Gastrocnemius medialis (tissue), 4 donors: Measurements from ENCODE around the gene ANTXR1. TPM values are rescaled to one million over a fixed set of nuclear protein-coding genes. Genes with fewer than 3 reads are reported as not detected.

ENCODE experiments used
- ATAC-seq, 2 donors: fragments of 150-250 bp; one replicate each; pipeline ENCODE4 v1.9.1; 2016
- DNase-seq, 2 donors: peaks; one replicate each; pipeline ENCODE4 v3.0.0-alpha.2; 2019
- H3K27ac ChIP-seq, 4 donors: fragments of 200-600 bp; sonication (generic); 1 replicate in 1 of 4; 2 replicates in 3 of 4; pipeline ENCODE4 v1.5.1; 2016 to 2018; ENCODE audit warnings: mild to moderate bottlenecking in 2 of 4, moderate library complexity in 1 of 4
- H3K27me3 ChIP-seq, 3 donors: fragments of 200-600 bp; sonication (generic) in 2 of 3; 1 replicate in 1 of 3; 2 replicates in 2 of 3; pipeline versions ENCODE4 v1.5.1 to v1.6.0; 2016 to 2019; ENCODE audit warnings: mild to moderate bottlenecking in 1 of 3, moderate library complexity in 1 of 3
- H3K36me3 ChIP-seq, 2 donors: fragments of 200-600 bp; sonication (generic) in 1 of 2; one replicate each; pipeline ENCODE4 v1.5.1; 2017 to 2018
- H3K4me1 ChIP-seq, 2 donors: fragments of 200-600 bp; sonication (generic) in 1 of 2; one replicate each; pipeline ENCODE4 v1.5.1; 2016 to 2017; ENCODE audit warnings: mild to moderate bottlenecking in 2 of 2
- H3K4me3 ChIP-seq, 4 donors: fragments of 200-600 bp; sonication (generic) in 3 of 4; 1 replicate in 1 of 4; 2 replicates in 3 of 4; pipeline ENCODE4 v1.5.1; 2016 to 2019; ENCODE audit warnings: mild to moderate bottlenecking in 2 of 4
- H3K9me3 ChIP-seq, 3 donors: fragments of 200-600 bp; sonication (generic) in 2 of 3; 1 replicate in 1 of 3; 2 replicates in 2 of 3; pipeline ENCODE4 v1.5.1; 2016 to 2019
- CTCF ChIP-seq, 5 experiments: fragments of 450-650 bp in 3 of 5; fragments of 200-600 bp in 2 of 5; sonication (generic) in 2 of 5; IDR thresholded peaks in 4 of 5; conservative IDR thresholded peaks in 1 of 5; 1 replicate in 4 of 5; 2 replicates in 1 of 5; pipeline ENCODE4 v1.5.1; 2016 to 2019; ENCODE audit warnings: antibody characterized with exemption in 5 of 5, mild to moderate bottlenecking in 3 of 5, moderate library complexity in 3 of 5
- POLR2A ChIP-seq, 2 donors: fragments of 450-650 bp; IDR thresholded peaks; one replicate each; pipeline ENCODE4 v1.6.1; 2017; ENCODE audit warnings: antibody characterized with exemption in 2 of 2, mild to moderate bottlenecking in 2 of 2, moderate library complexity in 2 of 2
- in situ Hi-C, 4 donors: fragments of 200-750 bp; cut with MboI; loops; one replicate each; pipeline versions ENCODE4 v1.15.0 to v1.8.0; 2017; ENCODE audit warnings: low sequenced_read_pairs in 4 of 4
- intact Hi-C: fragments of 100-400 bp; cut with DNase I; formaldehyde crosslinking; loops from one replicate; pipeline ENCODE4 v1.15.1; 2023; ENCODE audit warnings: low total_unique reads
- microRNA-seq, 2 donors: library from miRNA; unstranded; fragments of <30 nt; microRNA quantifications; one replicate each; pipeline ENCODE4, GENCODE V29; 2016; ENCODE audit warnings: borderline replicate concordance in 2 of 2
- total RNA-seq, 4 donors: library from RNA; depleted of rRNA; stranded (reverse); fragments of >200 nt; gene quantifications; one replicate each; pipeline versions ENCODE4 v1.1.0 to v1.2.3, GENCODE V29; 2016

Gene ANTXR1
- total RNA-seq, 4 donors from 2014 or later: 8.0 to 13.6 (median 9.7) TPM

DNA sequence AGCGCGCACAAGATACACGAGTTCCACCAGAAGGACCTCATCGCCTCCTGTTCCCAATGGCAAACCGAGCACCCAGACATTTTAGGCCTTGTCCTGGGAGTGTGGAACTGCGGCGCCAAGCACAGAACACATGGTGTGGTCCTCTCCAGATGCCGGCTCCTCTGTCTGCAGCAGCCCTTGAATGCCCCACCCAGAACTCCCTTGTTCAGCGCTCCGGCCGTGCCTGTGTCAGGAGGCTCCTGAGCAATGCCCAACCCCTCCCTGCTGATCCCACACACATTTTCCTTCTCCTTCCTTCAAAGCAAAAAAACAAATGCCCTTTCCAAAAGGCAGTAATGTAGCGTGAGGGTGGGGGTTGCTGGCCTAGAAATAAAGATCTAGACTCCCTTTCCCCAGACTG lies 284.2 kb downstream of the ANTXR1 start:
- no peaks in the 10 kb centered on the region for H3K27me3 ChIP-seq
- no peaks in the 10 kb centered on the region for H3K36me3 ChIP-seq
- TF ChIP-seq POLR2A (IDR thresholded peaks at IDR 0.05) (no peak), CTCF (IDR thresholded peaks at IDR 0.05 in 4 of 5, conservative IDR thresholded peaks at IDR 0.05 in 1 of 5) (no peak)
- H3K27ac ChIP-seq: no peak overlapping the region
- DNase-seq (no peak), ATAC-seq (no peak)
- intact Hi-C loops: no loop called here
- H3K9me3 ChIP-seq: no peaks in the 10 kb centered on the region
- no peaks in the 10 kb centered on the region for H3K4me1 ChIP-seq
- in situ Hi-C loops: no loop called here
- H3K4me3 ChIP-seq: no peak overlapping the region

DNA sequence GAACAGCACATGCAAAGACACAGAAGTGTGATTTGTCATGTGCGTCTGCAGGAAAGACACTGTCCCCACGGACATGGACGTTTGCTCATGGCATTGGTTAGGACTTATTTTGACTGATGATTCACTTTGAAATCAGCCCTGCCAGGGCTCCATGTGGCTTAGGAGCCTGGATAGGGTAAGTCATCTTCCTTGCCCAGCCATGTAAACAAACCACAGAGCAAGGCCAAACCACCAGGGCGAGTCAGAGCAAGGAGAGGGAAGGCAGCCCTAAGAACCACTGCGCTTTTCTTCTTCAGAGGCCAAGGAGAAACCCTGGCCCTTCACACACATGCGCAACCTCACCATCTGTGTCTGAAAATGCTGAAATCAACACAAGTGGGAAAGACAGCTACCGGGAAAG lies 285.3 kb downstream of the ANTXR1 start:
- TF ChIP-seq CTCF (IDR thresholded peaks at IDR 0.05 in 4 of 5, conservative IDR thresholded peaks at IDR 0.05 in 1 of 5) (no peak), POLR2A (IDR thresholded peaks at IDR 0.05) (no peak)
- DNase-seq (no peak), ATAC-seq (peak in 1 of 2 donors; percentile 18)
- Histone ChIP-seq H3K27ac (no peak overlapping the region), H3K4me3 (no peak overlapping the region), H3K4me1 (no peaks in the 10 kb centered on the region), H3K27me3 (no peaks in the 10 kb centered on the region), H3K9me3 (no peaks in the 10 kb centered on the region), H3K36me3 (no peaks in the 10 kb centered on the region)
- in situ Hi-C loops (no loop called here), intact Hi-C loops (no loop called here)

DNA sequence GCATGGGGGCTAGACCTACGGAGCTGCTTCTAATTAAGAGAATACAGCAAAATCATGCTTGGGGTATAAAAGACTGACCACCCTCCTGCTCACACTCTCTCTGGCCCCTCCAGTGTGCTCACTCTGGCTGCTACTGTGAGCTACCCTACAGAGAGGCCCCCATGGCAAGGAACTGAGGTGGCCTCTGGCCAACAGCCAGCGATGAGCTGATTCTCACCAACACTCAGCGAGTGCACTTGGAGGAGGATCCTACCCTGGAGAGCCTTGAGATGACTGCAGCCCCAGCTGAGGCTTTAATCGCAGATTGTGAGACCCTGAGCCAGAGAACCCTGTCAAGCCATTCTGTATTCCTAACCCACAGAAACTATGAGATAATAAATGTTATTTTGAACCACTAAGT lies 285.9 kb downstream of the ANTXR1 start:
- H3K27ac ChIP-seq: no peak overlapping the region
- no peaks in the 10 kb centered on the region for H3K9me3 ChIP-seq
- in situ Hi-C loops (no loop called here), intact Hi-C loops (no loop called here)
- H3K4me3 ChIP-seq: no peak overlapping the region
- ATAC-seq (no peak), DNase-seq (no peak)
- H3K4me1 ChIP-seq: no peaks in the 10 kb centered on the region
- no peaks in the 10 kb centered on the region for H3K36me3 ChIP-seq
- peaks cover 0 to 2% (median under 1%) of the 10 kb centered on the region in 3 donors for H3K27me3 ChIP-seq
- TF ChIP-seq POLR2A (IDR thresholded peaks at IDR 0.05) (no peak), CTCF (IDR thresholded peaks at IDR 0.05 in 4 of 5, conservative IDR thresholded peaks at IDR 0.05 in 1 of 5) (no peak)

Small RNA genes within 50 kb of the gene (microRNA-seq; reads per million reads assigned to microRNA genes)
- gene MIR3126: 0 reads per million in 2 donors

Other genes starting within 250 kb of the ANTXR1 start
- not detected for gene BMP10, start 141.8 kb upstream of the ANTXR1 start, total RNA-seq
- not detected for gene GKN2, start 60.3 kb upstream of the ANTXR1 start, total RNA-seq
- gene GKN1, start 38.5 kb upstream of the ANTXR1 start, total RNA-seq: not detected